Karpas-422 (cell line): ENCODE measurements around the gene KCMF1. TPM values are rescaled to one million over a fixed set of nuclear protein-coding genes. Genes with fewer than 3 reads are reported as not detected.

Experiments
- DNase-seq: peaks from one replicate; pipeline ENCODE4 v3.0.0-alpha.2; 2015
- H2AFZ ChIP-seq: fragments of 200-600 bp; sonication (generic); 2 replicates; pipeline ENCODE4 v1.6.1; 2014; ENCODE audit warnings: antibody characterized with exemption, low read length, mixed read lengths
- H3K27ac ChIP-seq: fragments of 200-600 bp; sonication (generic); 2 replicates; pipeline ENCODE4 v1.5.1; 2014; ENCODE audit warnings: mild to moderate bottlenecking, low read length, moderate library complexity
- H3K27me3 ChIP-seq: fragments of 200-600 bp; sonication (generic); 2 replicates; pipeline ENCODE4 v1.6.1; 2014; ENCODE audit warnings: low read length, mixed read lengths
- H3K36me3 ChIP-seq: fragments of 200-600 bp; sonication (generic); 2 replicates; pipeline ENCODE4 v1.6.1; 2014; ENCODE audit warnings: low read length, mixed read lengths; ENCODE audit not compliant: insufficient read depth
- H3K4me1 ChIP-seq: fragments of 200-600 bp; sonication (generic); 2 replicates; pipeline ENCODE4 v1.6.1; 2014; ENCODE audit warnings: mild to moderate bottlenecking, low read length, mixed read lengths
- H3K4me2 ChIP-seq: fragments of 200-600 bp; sonication (generic); 2 replicates; pipeline ENCODE4 v1.6.1; 2014; ENCODE audit warnings: low read length, low read depth, mild to moderate bottlenecking; ENCODE audit not compliant: poor library complexity, severe bottlenecking
- H3K4me3 ChIP-seq: fragments of 200-600 bp; sonication (generic); 2 replicates; pipeline ENCODE4 v1.5.1; 2014; ENCODE audit warnings: mild to moderate bottlenecking, antibody characterized with exemption, low read length, mixed read lengths
- H3K79me2 ChIP-seq: fragments of 200-600 bp; sonication (generic); 2 replicates; pipeline ENCODE4 v1.6.1; 2014; ENCODE audit warnings: mild to moderate bottlenecking, low read length, mixed read lengths
- H3K9ac ChIP-seq: fragments of 200-600 bp; sonication (generic); 2 replicates; pipeline ENCODE4 v1.6.0; 2014; ENCODE audit warnings: low read length
- H3K9me2 ChIP-seq: fragments of 200-600 bp; sonication (generic), shearing (Covaris generic); replicated peaks from 2 replicates; pipeline ENCODE4 v1.6.0; 2014; ENCODE audit warnings: mild to moderate bottlenecking, low read length, moderate library complexity; ENCODE audit not compliant: insufficient read depth
- H3K9me3 ChIP-seq: fragments of 300-700, 200-600 bp; sonication (generic); 2 replicates; pipeline ENCODE4 v1.6.1; 2014; ENCODE audit warnings: low read length, mixed read lengths
- H4K20me1 ChIP-seq: fragments of 200-600 bp; sonication (generic); 2 replicates; pipeline ENCODE4 v1.6.1; 2014; ENCODE audit warnings: mild to moderate bottlenecking, antibody characterized with exemption, low read length, low read depth; ENCODE audit not compliant: insufficient read depth
- total RNA-seq: library from RNA; depleted of rRNA; stranded (reverse); fragments of >200 nt; shearing (Covaris generic); gene quantifications from 2 replicates; pipeline ENCODE4 v1.2.3, GENCODE V29; 2014; ENCODE audit warnings: low replicate concordance

Gene KCMF1
- total RNA-seq, 1 experiment from 2014 or later = 104 TPM

- Histone ChIP-seq H3K79me2 (peaks cover 100% of the 10 kb centered on the region), H3K9ac (no peak overlapping the region), H3K4me3 (no peak overlapping the region), H3K36me3 (peaks cover 12% of the 10 kb centered on the region), H3K4me1 (peaks cover 4% of the 10 kb centered on the region; the same call in 1 of the 2 replicates), H3K27me3 (no peaks in the 10 kb centered on the region), H3K9me3 (no peaks in the 10 kb centered on the region), H2AFZ (no peak overlapping the region), H3K27ac (no peak overlapping the region), H3K4me2 (no peak overlapping the region), H3K9me2 (no peaks in the 10 kb centered on the region), H4K20me1 (peaks cover 59% of the 10 kb centered on the region)
- no peak for DNase-seq
Measured at GRCh38 chr2:84980263-84980983, 9.5 kb downstream of the KCMF1 start.

GRCh38 chr2:84986018-84986417 is 15.1 kb downstream of the KCMF1 start:
- Histone ChIP-seq H3K4me3 (no peak overlapping the region), H2AFZ (no peak overlapping the region), H4K20me1 (peaks cover 74% of the 10 kb centered on the region), H3K9me3 (no peaks in the 10 kb centered on the region), H3K79me2 (peaks cover 100% of the 10 kb centered on the region), H3K4me2 (no peak overlapping the region), H3K9me2 (no peaks in the 10 kb centered on the region), H3K36me3 (no peaks in the 10 kb centered on the region), H3K27ac (no peak overlapping the region), H3K27me3 (no peaks in the 10 kb centered on the region), H3K9ac (no peak overlapping the region), H3K4me1 (peaks cover 12% of the 10 kb centered on the region)
- DNase-seq = no peak

- DNase-seq = no peak
- H3K9me3 ChIP-seq = no peaks in the 10 kb centered on the region
- H4K20me1 ChIP-seq = peaks cover 62% of the 10 kb centered on the region
- H3K4me3 ChIP-seq = no peak overlapping the region
- H3K9ac ChIP-seq = no peak overlapping the region
- no peaks in the 10 kb centered on the region for H3K27me3 ChIP-seq
- H3K27ac ChIP-seq = no peak overlapping the region
- H3K4me2 ChIP-seq = no peak overlapping the region
- peaks cover 100% of the 10 kb centered on the region for H3K79me2 ChIP-seq
- no peaks in the 10 kb centered on the region for H3K9me2 ChIP-seq
- peaks cover 12% of the 10 kb centered on the region for H3K4me1 ChIP-seq
- no peak overlapping the region for H2AFZ ChIP-seq
- H3K36me3 ChIP-seq = no peaks in the 10 kb centered on the region
Measured at GRCh38 chr2:84989422-84989821, 18.5 kb downstream of the KCMF1 start.

GRCh38 chr2:84989927-84990326 is 19.0 kb downstream of the KCMF1 start:
- no peaks in the 10 kb centered on the region for H3K9me3 ChIP-seq
- H3K4me3 ChIP-seq = no peak overlapping the region
- H4K20me1 ChIP-seq = peaks cover 59% of the 10 kb centered on the region
- peaks cover 12% of the 10 kb centered on the region for H3K4me1 ChIP-seq
- H3K9me2 ChIP-seq = no peaks in the 10 kb centered on the region
- H3K27me3 ChIP-seq = no peaks in the 10 kb centered on the region
- H3K27ac ChIP-seq = no peak overlapping the region
- no peak for DNase-seq
- no peak overlapping the region for H3K9ac ChIP-seq
- H3K79me2 ChIP-seq = peaks cover 100% of the 10 kb centered on the region
- no peak overlapping the region for H3K4me2 ChIP-seq
- no peaks in the 10 kb centered on the region for H3K36me3 ChIP-seq
- H2AFZ ChIP-seq = no peak overlapping the region

- H3K79me2 ChIP-seq = peaks cover 100% of the 10 kb centered on the region
- no peaks in the 10 kb centered on the region for H3K27me3 ChIP-seq
- no peak for DNase-seq
- no peak overlapping the region for H3K4me3 ChIP-seq
- no peaks in the 10 kb centered on the region for H3K9me2 ChIP-seq
- H3K4me2 ChIP-seq = no peak overlapping the region
- H3K9ac ChIP-seq = no peak overlapping the region
- peaks cover 12% of the 10 kb centered on the region for H3K4me1 ChIP-seq
- H2AFZ ChIP-seq = no peak overlapping the region
- H3K27ac ChIP-seq = no peak overlapping the region
- H3K9me3 ChIP-seq = no peaks in the 10 kb centered on the region
- peaks cover 55% of the 10 kb centered on the region for H4K20me1 ChIP-seq
- no peaks in the 10 kb centered on the region for H3K36me3 ChIP-seq
Measured at GRCh38 chr2:84991404-84992160, 20.6 kb downstream of the KCMF1 start.

- no peaks in the 10 kb centered on the region for H3K9me2 ChIP-seq
- no peak overlapping the region for H3K9ac ChIP-seq
- no peak overlapping the region for H3K4me3 ChIP-seq
- no peak overlapping the region for H2AFZ ChIP-seq
- H4K20me1 ChIP-seq = peaks cover 22% of the 10 kb centered on the region
- H3K4me2 ChIP-seq = no peak overlapping the region
- DNase-seq = no peak
- H3K36me3 ChIP-seq = no peaks in the 10 kb centered on the region
- no peak overlapping the region for H3K27ac ChIP-seq
- H3K79me2 ChIP-seq = peaks cover 98% of the 10 kb centered on the region
- H3K4me1 ChIP-seq = peaks cover 6% of the 10 kb centered on the region
- no peaks in the 10 kb centered on the region for H3K27me3 ChIP-seq
- no peaks in the 10 kb centered on the region for H3K9me3 ChIP-seq
Measured at GRCh38 chr2:84995826-84996225, 24.9 kb downstream of the KCMF1 start.

GRCh38 chr2:84996909-84997308 is 25.9 kb downstream of the KCMF1 start:
- DNase-seq = no peak
- Histone ChIP-seq H3K4me1 (peaks cover 6% of the 10 kb centered on the region), H3K9ac (no peak overlapping the region), H3K4me2 (no peak overlapping the region), H4K20me1 (peaks cover 11% of the 10 kb centered on the region), H2AFZ (no peak overlapping the region), H3K4me3 (no peak overlapping the region), H3K79me2 (peaks cover 98% of the 10 kb centered on the region), H3K9me3 (no peaks in the 10 kb centered on the region), H3K27ac (no peak overlapping the region), H3K27me3 (no peaks in the 10 kb centered on the region), H3K9me2 (no peaks in the 10 kb centered on the region), H3K36me3 (peaks cover under 1% of the 10 kb centered on the region; the same call in 1 of the 2 replicates)

GRCh38 chr2:84999553-84999955 is 28.6 kb downstream of the KCMF1 start:
- H3K27ac ChIP-seq = no peak overlapping the region
- peaks cover 6% of the 10 kb centered on the region for H3K4me1 ChIP-seq
- H3K9me3 ChIP-seq = no peaks in the 10 kb centered on the region
- no peak overlapping the region for H2AFZ ChIP-seq
- H3K4me3 ChIP-seq = no peak overlapping the region
- no peaks in the 10 kb centered on the region for H3K9me2 ChIP-seq
- H3K36me3 ChIP-seq = peaks cover 11% of the 10 kb centered on the region; the same call in 1 of the 2 replicates
- H3K9ac ChIP-seq = no peak overlapping the region
- H3K79me2 ChIP-seq = peaks cover 98% of the 10 kb centered on the region
- H3K4me2 ChIP-seq = no peak overlapping the region
- no peaks in the 10 kb centered on the region for H3K27me3 ChIP-seq
- H4K20me1 ChIP-seq = peaks cover 20% of the 10 kb centered on the region
- DNase-seq = no peak
